CD4-positive, CD25-positive, alpha-beta regulatory T cell (primary cell): ENCODE results near the gene LRRFIP1. TPM values are rescaled to one million over a fixed set of nuclear protein-coding genes. Genes with fewer than 3 reads are reported as not detected.

Experiments
- ATAC-seq, 2 donors: fragments of 150-1000 bp; cut with Tn5 transposase; one replicate each; pipeline ENCODE4 v1.10.0; 2021; ENCODE audit warnings: low read depth in 2 of 2, moderate number of reproducible peaks in 2 of 2, moderate library complexity in 1 of 2
- DNase-seq, 3 donors: peaks; one replicate each; pipeline versions ENCODE4 v3.0.0 to v3.0.0-alpha.2; 2012 to 2022; ENCODE audit warnings: mixed read lengths in 1 of 3
- H3K27ac ChIP-seq: one replicate; pipeline ENCODE4 v1.7.0; 2013; ENCODE audit warnings: mild to moderate bottlenecking, low read length; ENCODE audit not compliant: insufficient read depth, poor library complexity, severe bottlenecking
- H3K27me3 ChIP-seq: one replicate; pipeline ENCODE4 v1.7.0; 2013; ENCODE audit warnings: low read length; ENCODE audit not compliant: control insufficient read depth, insufficient read depth
- H3K36me3 ChIP-seq: one replicate; pipeline ENCODE4 v1.7.0; 2013; ENCODE audit warnings: mild to moderate bottlenecking, low read length, moderate library complexity; ENCODE audit not compliant: control insufficient read depth, insufficient read depth
- H3K4me1 ChIP-seq: 2 replicates; pipeline ENCODE4 v1.7.0; 2013; ENCODE audit warnings: mild to moderate bottlenecking, low read length; ENCODE audit not compliant: insufficient read depth, control insufficient read depth, poor library complexity, severe bottlenecking
- H3K4me3 ChIP-seq: one replicate; pipeline ENCODE4 v1.7.0; 2013; ENCODE audit warnings: low read depth, mild to moderate bottlenecking, low read length, moderate library complexity
- H3K9me3 ChIP-seq, 2 experiments: 1 replicate in 1 of 2; 2 replicates in 1 of 2; pipeline ENCODE4 v1.7.0; 2013; ENCODE audit warnings: low read length in 2 of 2, mild to moderate bottlenecking in 1 of 2, moderate library complexity in 1 of 2; ENCODE audit not compliant: control insufficient read depth in 2 of 2
- H3K27ac Mint-ChIP-seq, 3 donors: one replicate each; pipeline ENCODE4 v1.8.0; 2020 to 2022; ENCODE audit warnings: mild to moderate bottlenecking in 3 of 3, mixed read lengths in 3 of 3, moderate library complexity in 2 of 3
- H3K27me3 Mint-ChIP-seq: one replicate; pipeline ENCODE4 v1.8.0; 2022; ENCODE audit warnings: mild to moderate bottlenecking, mixed read lengths
- H3K36me3 Mint-ChIP-seq: one replicate; pipeline ENCODE4 v1.8.0; 2020; ENCODE audit warnings: mixed read lengths
- H3K4me1 Mint-ChIP-seq, 4 donors: one replicate each; pipeline ENCODE4 v1.8.0; 2020 to 2022; ENCODE audit warnings: mixed read lengths in 4 of 4, mild to moderate bottlenecking in 1 of 4
- H3K4me3 Mint-ChIP-seq, 4 donors: one replicate each; pipeline ENCODE4 v1.8.0; 2020 to 2022; ENCODE audit warnings: mild to moderate bottlenecking in 4 of 4, mixed read lengths in 4 of 4, moderate library complexity in 3 of 4
- H3K9me3 Mint-ChIP-seq, 7 donors: one replicate each; pipeline ENCODE4 v1.8.0; 2020 to 2022; ENCODE audit warnings: mixed read lengths in 7 of 7, mild to moderate bottlenecking in 3 of 7, moderate library complexity in 2 of 7
- polyA plus RNA-seq, 4 donors: library from polyadenylated mRNA; unstranded; fragments of 300-500 nt; fragmentation: Illumina TruSeq; gene quantifications; one replicate each; pipeline ENCODE4 v1.2.3, GENCODE V29; 2021
- total RNA-seq: library from RNA; stranded (reverse); gene quantifications from one replicate; pipeline ENCODE4 v1.2.3, GENCODE V29; 2022

Gene LRRFIP1
- total and polyA plus RNA-seq, 5 donors from 2014 or later = 69.4 to 183 (median 80.3) TPM

- H3K4me1 Mint-ChIP-seq = peaks cover 0 to 6% (median 5%) of the 10 kb centered on the region in 4 donors
- no peaks in the 10 kb centered on the region for H3K27me3 Mint-ChIP-seq
- Histone ChIP-seq H3K27ac (no peak overlapping the region), H3K36me3 (no peaks in the 10 kb centered on the region), H3K4me1 (no peaks in the 10 kb centered on the region), H3K27me3 (no peaks in the 10 kb centered on the region), H3K9me3 (no peaks in the 10 kb centered on the region), H3K4me3 (no peak overlapping the region)
- no peak overlapping the region for H3K27ac Mint-ChIP-seq
- H3K9me3 Mint-ChIP-seq = peaks cover 0 to 1% (median 0%) of the 10 kb centered on the region in 7 donors
- H3K4me3 Mint-ChIP-seq = no peak overlapping the region
- DNase-seq (no peak), ATAC-seq (no peak)
- H3K36me3 Mint-ChIP-seq = no peaks in the 10 kb centered on the region
Observed at GRCh38 chr2:237816531-237816930, 189.1 kb downstream of the LRRFIP1 start.

GRCh38 chr2:237818066-237818473 lies 190.7 kb downstream of the LRRFIP1 start:
- Histone ChIP-seq H3K27me3 (no peaks in the 10 kb centered on the region), H3K36me3 (no peaks in the 10 kb centered on the region), H3K4me3 (no peak overlapping the region), H3K27ac (no peak overlapping the region), H3K4me1 (no peaks in the 10 kb centered on the region), H3K9me3 (no peaks in the 10 kb centered on the region)
- ATAC-seq = no peak
- H3K36me3 Mint-ChIP-seq = no peaks in the 10 kb centered on the region
- peaks cover 0 to 1% (median 0%) of the 10 kb centered on the region in 7 donors for H3K9me3 Mint-ChIP-seq
- H3K27me3 Mint-ChIP-seq = no peaks in the 10 kb centered on the region
- no peak overlapping the region for H3K27ac Mint-ChIP-seq
- peaks cover 0 to 6% (median 5%) of the 10 kb centered on the region in 4 donors for H3K4me1 Mint-ChIP-seq
- H3K4me3 Mint-ChIP-seq = no peak overlapping the region
- DNase-seq = peak in 1 of 3 donors; percentile 7

GRCh38 chr2:237819231-237819630 lies 191.8 kb downstream of the LRRFIP1 start:
- Mint-ChIP-seq H3K27me3 (no peaks in the 10 kb centered on the region), H3K27ac (no peak overlapping the region), H3K36me3 (no peaks in the 10 kb centered on the region), H3K4me3 (no peak overlapping the region), H3K4me1 (peaks cover 0 to 6% (median 5%) of the 10 kb centered on the region in 4 donors), H3K9me3 (no peaks in the 10 kb centered on the region)
- Histone ChIP-seq H3K36me3 (no peaks in the 10 kb centered on the region), H3K27me3 (no peaks in the 10 kb centered on the region), H3K4me1 (no peaks in the 10 kb centered on the region), H3K9me3 (no peaks in the 10 kb centered on the region), H3K4me3 (no peak overlapping the region), H3K27ac (no peak overlapping the region)
- ATAC-seq = no peak
- no peak for DNase-seq

- Mint-ChIP-seq H3K9me3 (no peaks in the 10 kb centered on the region), H3K4me1 (peaks cover 0 to 6% (median 5%) of the 10 kb centered on the region in 4 donors), H3K4me3 (no peak overlapping the region), H3K27ac (no peak overlapping the region), H3K36me3 (no peaks in the 10 kb centered on the region), H3K27me3 (no peaks in the 10 kb centered on the region)
- no peaks in the 10 kb centered on the region for H3K27me3 ChIP-seq
- DNase-seq (no peak), ATAC-seq (no peak)
- no peak overlapping the region for H3K27ac ChIP-seq
- H3K36me3 ChIP-seq = no peaks in the 10 kb centered on the region
- H3K4me1 ChIP-seq = no peaks in the 10 kb centered on the region
- H3K4me3 ChIP-seq = no peak overlapping the region
- no peaks in the 10 kb centered on the region for H3K9me3 ChIP-seq
Observed at GRCh38 chr2:237820421-237820820, 193.0 kb downstream of the LRRFIP1 start.

GRCh38 chr2:237823544-237823943 lies 196.2 kb downstream of the LRRFIP1 start:
- Histone ChIP-seq H3K27me3 (no peaks in the 10 kb centered on the region), H3K9me3 (no peaks in the 10 kb centered on the region), H3K27ac (no peak overlapping the region), H3K4me1 (no peaks in the 10 kb centered on the region), H3K4me3 (no peak overlapping the region), H3K36me3 (no peaks in the 10 kb centered on the region)
- Mint-ChIP-seq H3K36me3 (no peaks in the 10 kb centered on the region), H3K27ac (no peak overlapping the region), H3K4me1 (peaks cover 0 to 5% (median 2%) of the 10 kb centered on the region in 4 donors), H3K27me3 (no peaks in the 10 kb centered on the region), H3K9me3 (no peaks in the 10 kb centered on the region), H3K4me3 (no peak overlapping the region)
- no peak for ATAC-seq
- no peak for DNase-seq

GRCh38 chr2:237824085-237824484 lies 196.7 kb downstream of the LRRFIP1 start:
- Mint-ChIP-seq H3K27ac (no peak overlapping the region), H3K4me3 (no peak overlapping the region), H3K9me3 (no peaks in the 10 kb centered on the region), H3K36me3 (no peaks in the 10 kb centered on the region), H3K27me3 (no peaks in the 10 kb centered on the region), H3K4me1 (peaks cover 0 to 3% (median 1%) of the 10 kb centered on the region in 4 donors)
- ATAC-seq (no peak), DNase-seq (no peak)
- Histone ChIP-seq H3K4me3 (no peak overlapping the region), H3K9me3 (no peaks in the 10 kb centered on the region), H3K4me1 (no peaks in the 10 kb centered on the region), H3K36me3 (no peaks in the 10 kb centered on the region), H3K27me3 (no peaks in the 10 kb centered on the region), H3K27ac (no peak overlapping the region)

GRCh38 chr2:237827421-237827987 lies 200.1 kb downstream of the LRRFIP1 start:
- H3K4me3 Mint-ChIP-seq = no peak overlapping the region
- H3K4me3 ChIP-seq = no peak overlapping the region
- H3K9me3 Mint-ChIP-seq = no peaks in the 10 kb centered on the region
- no peaks in the 10 kb centered on the region for H3K4me1 Mint-ChIP-seq
- H3K27ac ChIP-seq = no peak overlapping the region
- no peaks in the 10 kb centered on the region for H3K27me3 ChIP-seq
- no peaks in the 10 kb centered on the region for H3K36me3 ChIP-seq
- no peaks in the 10 kb centered on the region for H3K36me3 Mint-ChIP-seq
- H3K27me3 Mint-ChIP-seq = no peaks in the 10 kb centered on the region
- no peaks in the 10 kb centered on the region for H3K9me3 ChIP-seq
- H3K4me1 ChIP-seq = no peaks in the 10 kb centered on the region
- ATAC-seq (no peak), DNase-seq (no peak)
- H3K27ac Mint-ChIP-seq = no peak overlapping the region
